Suprapubic skin (tissue), 3 donors: ENCODE results near the gene PLA2G12B.

Source experiments
- POLR2AphosphoS5 ChIP-seq, 3 donors: sonication (generic); formaldehyde crosslinking; IDR thresholded peaks; one replicate each; pipeline ENCODE4 v1.6.1; 2017; ENCODE audit warnings: antibody characterized with exemption in 3 of 3
- TF ChIP-seq, protein P1 (sequence below), 2 donors: fragments of 200-600 bp in 1 of 2; fragments of 450-650 bp in 1 of 2; sonication (generic) in 1 of 2; IDR thresholded peaks; one replicate each; pipeline ENCODE4 v1.5.1; 2016 to 2019; ENCODE audit warnings: antibody characterized with exemption in 2 of 2, mild to moderate bottlenecking in 1 of 2, moderate library complexity in 1 of 2

DNA sequence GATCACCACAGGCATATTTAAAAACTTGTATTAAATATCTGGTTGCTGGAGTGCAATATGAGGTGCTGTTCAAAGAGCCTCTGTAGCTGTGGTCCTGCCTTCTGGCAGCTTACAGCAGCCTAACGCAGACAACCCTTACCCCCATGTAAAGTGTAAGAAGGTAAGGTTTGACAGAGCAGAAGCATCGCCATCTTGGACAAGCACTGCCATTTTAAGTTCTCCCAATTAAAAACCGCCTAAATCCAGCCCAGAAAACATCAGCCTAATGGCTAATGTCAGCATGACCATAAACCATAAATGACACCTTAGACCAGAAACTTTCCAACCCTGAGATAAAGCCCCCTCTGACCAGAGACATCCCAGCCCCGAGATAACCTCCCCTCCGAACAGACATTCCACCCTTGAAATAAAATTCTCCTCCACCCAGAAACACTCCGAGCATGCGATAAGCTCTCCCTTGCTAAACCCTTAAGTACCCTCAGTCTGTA lies 66.4 kb downstream of the PLA2G12B start:
- TF ChIP-seq, protein P1, sequence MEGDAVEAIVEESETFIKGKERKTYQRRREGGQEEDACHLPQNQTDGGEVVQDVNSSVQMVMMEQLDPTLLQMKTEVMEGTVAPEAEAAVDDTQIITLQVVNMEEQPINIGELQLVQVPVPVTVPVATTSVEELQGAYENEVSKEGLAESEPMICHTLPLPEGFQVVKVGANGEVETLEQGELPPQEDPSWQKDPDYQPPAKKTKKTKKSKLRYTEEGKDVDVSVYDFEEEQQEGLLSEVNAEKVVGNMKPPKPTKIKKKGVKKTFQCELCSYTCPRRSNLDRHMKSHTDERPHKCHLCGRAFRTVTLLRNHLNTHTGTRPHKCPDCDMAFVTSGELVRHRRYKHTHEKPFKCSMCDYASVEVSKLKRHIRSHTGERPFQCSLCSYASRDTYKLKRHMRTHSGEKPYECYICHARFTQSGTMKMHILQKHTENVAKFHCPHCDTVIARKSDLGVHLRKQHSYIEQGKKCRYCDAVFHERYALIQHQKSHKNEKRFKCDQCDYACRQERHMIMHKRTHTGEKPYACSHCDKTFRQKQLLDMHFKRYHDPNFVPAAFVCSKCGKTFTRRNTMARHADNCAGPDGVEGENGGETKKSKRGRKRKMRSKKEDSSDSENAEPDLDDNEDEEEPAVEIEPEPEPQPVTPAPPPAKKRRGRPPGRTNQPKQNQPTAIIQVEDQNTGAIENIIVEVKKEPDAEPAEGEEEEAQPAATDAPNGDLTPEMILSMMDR (IDR thresholded peaks at IDR 0.05) = no peak
- no peak for TF ChIP-seq POLR2AphosphoS5 (IDR thresholded peaks at IDR 0.05)
